DMS114 treated with DMSO at 0.1 percent for 48 hours (cell line): ENCODE results near the gene INPP5A.

ENCODE experiments used
- DNase-seq: peaks from one replicate; lab custom pipeline; 2025; ENCODE audit not compliant: unreplicated experiment; lab: John Stamatoyannopoulos, UW

INPP5A gene

DNA sequence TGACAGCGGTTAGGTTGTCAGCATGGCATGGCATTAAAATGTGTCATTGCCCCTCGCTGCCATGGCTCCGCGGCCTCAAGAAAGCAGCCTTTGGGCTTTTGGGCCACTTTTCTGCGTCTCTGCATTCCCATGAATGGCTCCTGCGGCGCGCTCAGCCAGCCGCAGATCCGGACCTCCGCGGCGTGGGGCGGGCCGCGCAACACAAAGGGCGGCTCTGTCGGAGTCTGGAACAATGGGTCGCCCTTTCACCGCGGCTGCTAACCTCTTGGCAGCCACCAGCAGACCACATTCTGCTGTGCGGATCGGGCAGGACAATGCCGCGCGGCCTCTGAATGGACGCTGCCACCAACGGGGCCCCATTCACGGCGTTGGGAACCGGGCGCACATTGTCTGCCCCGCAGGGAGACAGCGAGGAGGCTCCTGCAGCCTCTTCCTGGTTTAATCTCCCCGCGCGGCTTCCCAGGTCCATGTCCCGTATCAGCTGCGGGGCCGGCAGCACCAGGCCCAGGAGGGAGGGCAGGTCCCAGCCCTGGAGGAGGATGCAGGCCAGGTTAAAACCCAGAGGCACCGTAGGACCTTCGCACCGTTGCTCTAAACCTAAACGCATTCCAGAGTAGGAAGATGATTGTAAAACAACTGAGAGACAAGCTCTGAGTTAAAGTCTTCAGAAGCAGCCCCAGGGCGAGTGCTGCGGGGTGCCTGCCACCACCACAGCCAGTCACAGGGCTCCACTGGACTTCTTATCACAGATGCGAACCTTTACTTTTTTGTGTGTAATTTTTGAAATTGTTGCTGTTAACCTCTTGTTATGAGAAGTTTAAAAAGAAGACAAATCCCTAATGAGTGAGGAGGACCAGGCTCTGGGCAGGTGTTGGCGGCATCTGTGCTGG lies 176.8 kb downstream of the INPP5A start:
- DNase-seq: no peak

DNA sequence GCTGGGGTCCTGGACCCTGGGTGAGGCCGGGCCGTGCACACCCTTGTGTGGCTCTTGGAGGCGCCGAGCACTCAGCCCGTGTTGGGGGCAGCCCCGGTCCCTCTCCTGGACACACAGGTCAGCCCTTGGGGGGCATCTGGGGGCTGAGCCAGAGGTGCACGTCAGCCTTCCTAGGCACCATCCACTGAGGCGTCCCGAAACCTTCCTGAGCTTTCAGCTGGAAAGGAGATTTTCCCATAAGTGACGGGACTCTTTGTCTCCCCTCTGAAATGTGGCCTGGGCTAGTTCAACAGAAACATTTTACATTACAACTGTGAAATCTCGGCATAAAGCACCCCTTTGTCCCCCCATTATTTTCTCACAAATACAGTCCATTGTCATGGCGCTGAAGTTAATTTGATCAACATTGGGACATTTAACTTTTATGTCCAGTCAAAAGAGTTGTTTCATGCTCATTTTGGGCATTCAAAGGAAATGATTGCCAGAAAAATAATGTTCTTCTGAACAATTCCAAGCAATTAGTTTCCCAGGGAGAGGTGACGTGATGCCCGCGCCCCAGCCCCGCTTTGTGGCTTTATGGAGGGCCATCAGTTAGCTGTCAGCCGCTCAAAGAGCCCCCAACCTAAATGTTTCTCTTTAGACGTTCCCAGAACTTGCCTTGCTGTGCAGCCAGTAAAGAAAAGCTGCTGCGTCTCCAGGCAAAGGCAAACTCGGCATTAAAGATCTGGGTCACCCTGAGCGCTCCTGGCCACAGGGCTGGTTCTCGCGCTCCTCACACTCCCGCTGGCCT lies 177.6 kb downstream of the INPP5A start:
- DNase-seq: no peak

DNA sequence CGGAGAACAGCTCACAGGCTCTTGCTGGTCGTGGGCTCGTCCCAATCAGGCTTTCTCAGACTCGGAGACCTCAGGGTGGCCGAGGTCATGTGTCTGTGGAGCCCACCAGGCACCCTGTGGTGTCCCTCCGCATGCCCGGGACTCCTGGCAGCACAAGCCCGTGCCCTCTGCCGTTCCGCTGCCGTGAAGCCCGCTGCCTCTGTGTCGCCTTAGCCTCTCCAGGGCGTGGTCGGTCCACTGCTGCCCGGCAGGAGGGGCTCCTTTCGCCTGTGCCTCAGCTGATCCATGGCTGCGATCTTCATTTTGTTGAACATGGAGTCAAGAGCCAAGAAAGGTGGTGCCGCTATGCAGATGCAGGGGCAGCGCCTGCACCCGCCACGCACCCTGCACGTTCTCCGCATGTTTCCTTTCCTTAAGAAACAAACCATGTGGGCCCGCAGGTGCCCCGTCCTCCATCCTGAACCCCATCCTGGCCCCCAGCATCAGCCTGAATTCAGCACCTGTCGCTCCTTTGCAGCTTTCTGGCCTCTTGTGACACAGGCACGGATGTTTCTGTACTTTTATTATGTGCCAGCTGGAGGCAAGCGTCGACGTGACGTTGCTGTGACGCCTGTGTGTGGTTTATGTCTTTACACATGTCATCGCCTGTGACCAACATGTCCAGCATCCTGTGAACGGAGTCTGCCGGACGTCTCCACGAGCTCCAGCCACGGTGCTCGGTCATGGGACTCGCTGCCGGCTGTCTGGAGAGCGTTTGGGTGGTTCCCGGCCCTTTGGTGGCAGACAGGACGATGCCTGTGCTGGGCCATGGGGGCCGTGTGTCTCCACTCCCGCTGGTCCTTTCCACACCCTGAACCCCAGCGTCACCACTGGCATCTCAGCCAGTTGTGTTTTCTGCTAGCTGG lies 178.4 kb downstream of the INPP5A start:
- no peak for DNase-seq

DNA sequence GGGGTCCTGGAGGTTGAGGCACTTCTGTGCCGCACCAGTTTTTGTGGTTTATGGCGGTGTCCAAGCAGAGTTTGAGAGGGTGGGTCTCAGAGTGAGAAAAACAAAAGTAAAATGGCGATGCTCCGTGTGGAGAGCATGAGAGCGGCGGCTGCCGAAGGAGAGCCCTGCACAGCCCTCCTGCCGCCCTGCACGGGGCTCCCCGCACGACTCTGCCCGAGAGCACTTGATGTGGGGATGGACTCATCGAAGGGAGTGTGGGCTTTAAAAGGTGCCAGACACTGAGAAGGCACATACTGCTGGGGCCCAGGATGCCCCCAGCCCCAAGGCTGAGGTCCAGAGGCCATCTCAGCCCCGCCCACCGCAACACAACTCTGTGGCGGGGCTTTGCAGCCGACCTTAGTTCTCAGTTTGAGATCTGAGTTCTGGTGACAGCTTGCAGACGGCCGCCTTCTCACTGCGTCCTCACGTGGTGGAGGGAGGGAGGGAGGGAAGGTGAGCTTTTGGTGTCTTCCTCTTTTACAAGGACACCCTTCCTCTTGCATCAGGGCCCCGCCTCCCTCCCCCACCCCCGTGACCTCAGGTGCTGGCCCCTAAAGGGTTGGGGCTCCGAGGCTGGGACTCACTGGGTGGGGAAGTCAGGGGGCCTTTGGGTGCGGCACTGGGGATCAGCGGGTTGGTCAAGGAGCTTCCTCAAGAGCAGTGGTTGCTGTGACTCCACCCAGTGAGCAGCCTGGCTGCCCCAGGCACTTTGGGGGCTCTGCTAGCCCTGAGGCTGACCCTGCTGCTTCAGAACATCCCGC lies 179.3 kb downstream of the INPP5A start:
- no peak for DNase-seq

DNA sequence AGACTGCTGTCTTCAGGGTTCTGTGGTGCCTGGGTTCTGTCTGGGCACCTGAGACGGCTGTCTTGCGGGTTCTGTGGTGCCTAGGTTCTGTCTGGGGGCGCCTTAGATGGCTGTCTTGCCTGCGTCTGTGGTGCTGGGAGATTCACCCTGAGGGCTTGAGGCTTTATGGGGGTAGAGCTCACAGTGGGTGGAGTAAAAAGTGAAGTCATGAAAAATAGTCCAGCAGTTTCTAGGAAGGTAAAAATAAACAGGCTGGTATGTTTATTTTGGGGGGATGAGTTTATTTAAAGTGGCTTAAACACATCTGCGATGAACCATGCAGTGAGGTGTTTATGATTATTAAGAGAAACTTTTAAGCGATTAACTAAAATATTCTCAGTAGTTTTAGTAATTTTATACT lies 184.1 kb downstream of the INPP5A start:
- DNase-seq: no peak

DNA sequence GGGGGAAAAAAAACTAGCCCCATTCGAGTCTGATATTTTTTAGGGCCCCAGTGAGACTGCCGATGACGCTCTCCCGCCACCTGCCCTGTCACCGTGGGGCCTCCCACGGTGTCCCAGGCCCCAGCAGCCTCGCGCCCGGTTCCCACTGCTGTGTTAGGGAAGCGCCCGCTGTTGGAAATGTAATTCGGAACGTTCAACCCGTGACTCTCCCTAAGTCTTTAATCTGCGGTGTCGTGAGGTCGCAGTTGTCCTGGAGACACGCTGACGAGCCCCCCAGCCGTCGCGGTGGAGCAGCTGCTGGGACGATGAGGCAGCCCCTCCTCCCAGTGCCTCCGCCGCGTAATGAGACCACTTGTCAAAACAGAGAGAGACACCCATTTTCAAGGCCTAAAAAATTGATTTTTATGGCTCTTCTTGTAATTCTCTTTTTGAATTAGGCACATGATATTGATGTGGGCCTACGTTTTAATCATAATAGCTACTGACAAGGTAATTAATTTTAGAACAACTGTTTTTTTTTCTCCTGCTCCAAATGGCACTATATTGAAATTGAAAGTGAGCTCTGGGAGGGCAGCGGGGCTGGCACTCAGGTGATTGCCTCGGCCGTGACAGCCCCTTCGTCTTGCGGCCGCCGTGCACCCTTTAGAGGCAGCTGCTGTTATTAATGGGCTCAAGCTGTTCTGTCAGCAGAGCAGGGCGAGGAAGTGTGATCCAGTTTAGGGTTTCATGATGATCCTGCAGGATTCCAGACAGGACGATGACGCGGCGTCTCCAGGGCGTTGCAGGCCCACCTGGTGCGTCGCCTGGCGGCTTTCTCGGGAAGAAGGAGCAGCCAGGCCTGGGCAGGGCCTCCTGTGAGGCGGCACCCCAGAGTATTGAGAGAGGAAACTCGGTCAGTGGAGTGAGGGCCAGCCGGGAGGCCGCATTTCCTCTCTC lies 185.1 kb downstream of the INPP5A start:
- DNase-seq: no peak

DNA sequence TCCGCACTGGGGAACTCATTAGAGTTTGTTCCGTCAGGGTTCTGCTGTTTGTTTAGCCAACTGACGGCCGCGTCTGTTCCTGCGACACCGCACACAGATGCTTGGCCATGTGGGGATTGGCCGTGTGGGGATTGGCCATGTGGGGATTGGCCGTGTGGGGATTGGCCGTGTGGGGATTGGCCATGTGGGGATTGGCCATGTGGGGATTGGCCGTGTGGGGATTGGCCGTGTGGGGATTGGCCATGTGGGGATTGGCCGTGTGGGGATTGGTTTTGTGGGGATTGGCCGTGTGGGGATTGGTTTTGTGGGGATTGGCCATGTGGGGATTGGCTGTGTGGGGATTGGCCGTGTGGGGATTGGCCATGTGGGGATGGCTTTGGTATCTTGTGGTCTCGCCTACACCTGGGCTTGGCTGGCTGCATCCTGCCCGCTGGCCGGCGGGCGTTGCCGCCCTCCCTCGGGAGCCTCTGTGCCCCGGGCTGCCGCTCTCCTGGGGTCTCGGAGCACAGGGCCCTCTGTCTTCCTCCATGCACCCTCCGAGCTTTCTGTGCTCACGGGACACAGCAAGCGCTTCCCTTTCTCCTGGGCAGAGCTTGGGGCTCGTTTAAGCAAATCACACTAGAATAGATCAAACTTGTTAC lies 185.9 kb downstream of the INPP5A start:
- DNase-seq: no peak

DNA sequence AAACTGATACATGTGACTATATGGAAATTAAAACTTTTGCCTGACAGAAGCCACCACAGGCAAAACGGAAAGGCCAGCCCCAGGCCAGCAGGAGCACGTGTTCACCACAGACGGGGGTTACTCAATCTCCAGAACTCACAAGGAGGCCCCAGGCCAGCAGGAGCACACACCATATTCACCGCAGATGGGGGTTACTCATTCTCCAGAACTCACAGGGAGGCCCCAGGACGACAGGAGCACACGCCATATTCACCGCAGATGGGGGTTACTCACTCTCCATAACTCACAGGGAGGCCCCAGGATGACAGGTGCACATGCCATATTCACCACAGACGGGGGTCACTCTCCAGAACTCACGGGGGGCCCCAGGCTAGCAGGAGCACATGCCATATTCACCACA lies 186.9 kb downstream of the INPP5A start:
- no peak for DNase-seq

DNA sequence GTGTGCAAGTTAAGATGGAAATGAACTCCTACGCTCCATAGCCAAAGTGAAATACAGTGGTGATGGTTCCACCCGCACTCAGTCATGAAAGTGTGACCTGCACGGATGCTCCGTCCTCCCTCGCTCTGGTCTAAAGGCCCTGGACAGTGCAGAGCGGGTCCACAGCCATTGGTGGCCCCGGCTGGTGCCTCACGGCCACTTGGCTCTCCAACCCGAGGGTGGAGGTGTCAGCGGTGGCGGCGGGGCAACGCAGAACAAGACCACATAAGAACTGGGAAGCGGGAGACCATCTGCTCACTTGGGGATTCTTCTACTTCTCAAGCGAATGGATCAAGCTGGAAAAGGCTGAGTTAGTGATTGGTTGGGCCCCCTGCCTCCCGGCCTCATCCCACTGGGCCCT lies 187.6 kb downstream of the INPP5A start:
- DNase-seq: no peak

DNA sequence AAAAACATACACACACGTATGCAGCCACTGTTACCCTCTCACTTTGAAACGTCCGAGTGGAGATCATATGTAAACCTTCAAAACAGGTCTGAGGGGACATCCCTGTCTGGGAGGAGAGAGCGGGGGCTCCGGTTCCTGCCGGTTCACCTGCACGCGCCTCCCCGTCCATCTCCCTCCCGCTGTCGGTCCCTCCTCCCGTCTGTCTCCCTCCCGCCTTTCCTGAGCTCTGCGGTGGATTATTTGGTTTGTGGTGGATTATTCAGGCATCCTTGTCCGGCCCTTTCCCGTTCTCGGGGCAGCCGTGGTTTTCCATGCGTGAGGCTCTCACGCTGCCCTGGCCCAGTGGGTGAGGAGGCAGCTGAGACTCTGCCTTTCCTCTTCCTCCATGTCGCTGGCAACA lies 188.6 kb downstream of the INPP5A start:
- no peak for DNase-seq

DNA sequence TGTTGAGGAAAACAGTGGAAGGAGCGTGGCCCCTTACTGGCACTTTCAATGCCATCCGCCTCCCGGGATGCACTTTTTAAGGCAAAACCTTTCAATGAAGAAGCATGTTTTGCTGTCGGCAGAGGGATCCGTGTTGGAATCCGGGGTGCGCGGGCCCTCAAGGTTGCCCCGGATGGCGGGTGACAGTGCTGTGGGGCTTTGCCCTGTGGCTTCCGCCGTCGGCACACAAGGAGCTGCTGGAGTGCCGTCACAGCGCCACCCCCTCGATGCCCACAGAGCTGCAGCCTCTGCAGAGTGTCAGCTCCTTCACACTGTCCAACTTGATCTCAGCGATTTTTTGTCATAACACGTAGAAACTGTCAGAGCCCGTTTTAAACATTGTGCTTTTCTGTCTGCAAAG lies 189.4 kb downstream of the INPP5A start:
- DNase-seq: no peak

DNA sequence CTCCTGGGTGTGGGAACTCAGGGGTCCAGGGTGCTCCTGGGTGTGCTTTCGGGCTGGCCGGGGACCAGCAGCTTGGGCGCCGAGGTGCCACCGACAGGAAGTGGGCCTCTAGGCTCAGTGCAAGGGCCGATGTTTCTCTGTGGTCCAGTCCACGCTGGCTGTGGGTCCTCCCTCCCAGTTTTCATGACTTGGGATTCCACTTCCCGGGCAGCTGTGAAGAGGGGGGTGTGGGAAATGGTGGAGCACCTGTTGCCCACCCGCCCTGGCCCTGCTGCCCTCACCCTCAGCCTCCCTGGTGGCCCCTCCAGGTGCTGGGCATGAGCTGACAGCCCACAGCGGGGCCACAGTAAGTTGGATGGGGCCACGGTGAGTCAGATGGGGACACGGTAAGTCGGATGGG lies 189.8 kb downstream of the INPP5A start:
- no peak for DNase-seq

DNA sequence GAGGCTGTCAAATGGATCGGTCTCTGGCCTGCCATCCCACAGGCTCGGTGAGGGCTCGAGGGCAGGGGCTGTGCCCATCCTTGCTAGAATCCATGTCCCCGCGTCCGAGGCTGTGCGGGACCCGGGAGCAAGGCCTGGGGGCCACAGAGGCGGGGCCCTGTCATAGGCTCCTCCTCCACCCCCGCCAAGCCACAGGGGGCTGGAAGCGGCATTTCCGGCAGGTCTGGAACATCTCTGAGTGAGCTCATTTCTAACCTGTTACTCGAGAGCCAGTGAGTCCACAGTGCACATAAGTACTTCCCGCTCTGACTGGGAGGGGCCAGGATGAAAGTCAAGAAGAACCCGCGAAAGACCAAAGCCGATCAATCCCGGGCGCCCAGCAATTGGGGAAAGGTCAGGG lies 190.7 kb downstream of the INPP5A start:
- DNase-seq: no peak

DNA sequence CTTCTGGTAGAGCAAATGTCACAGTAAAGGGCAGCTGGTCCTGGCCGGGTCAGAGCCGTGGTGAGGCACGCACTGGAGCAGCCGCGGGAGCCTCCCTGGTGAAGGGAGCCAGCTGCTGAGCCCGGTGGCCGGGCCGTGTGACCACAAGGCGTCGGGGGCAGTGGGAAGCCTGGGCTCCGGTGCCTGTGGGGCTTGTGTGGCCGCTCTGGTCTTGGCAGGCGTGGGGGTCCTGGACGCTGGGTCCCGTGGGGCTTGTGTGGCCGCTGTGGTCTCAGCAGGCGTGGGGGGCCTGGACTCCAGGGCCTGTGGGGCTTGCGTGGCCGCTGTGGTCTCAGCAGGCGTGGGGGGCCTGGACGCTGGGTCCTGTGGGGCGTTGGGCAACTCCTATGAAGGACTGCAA lies 191.2 kb downstream of the INPP5A start:
- DNase-seq: no peak

DNA sequence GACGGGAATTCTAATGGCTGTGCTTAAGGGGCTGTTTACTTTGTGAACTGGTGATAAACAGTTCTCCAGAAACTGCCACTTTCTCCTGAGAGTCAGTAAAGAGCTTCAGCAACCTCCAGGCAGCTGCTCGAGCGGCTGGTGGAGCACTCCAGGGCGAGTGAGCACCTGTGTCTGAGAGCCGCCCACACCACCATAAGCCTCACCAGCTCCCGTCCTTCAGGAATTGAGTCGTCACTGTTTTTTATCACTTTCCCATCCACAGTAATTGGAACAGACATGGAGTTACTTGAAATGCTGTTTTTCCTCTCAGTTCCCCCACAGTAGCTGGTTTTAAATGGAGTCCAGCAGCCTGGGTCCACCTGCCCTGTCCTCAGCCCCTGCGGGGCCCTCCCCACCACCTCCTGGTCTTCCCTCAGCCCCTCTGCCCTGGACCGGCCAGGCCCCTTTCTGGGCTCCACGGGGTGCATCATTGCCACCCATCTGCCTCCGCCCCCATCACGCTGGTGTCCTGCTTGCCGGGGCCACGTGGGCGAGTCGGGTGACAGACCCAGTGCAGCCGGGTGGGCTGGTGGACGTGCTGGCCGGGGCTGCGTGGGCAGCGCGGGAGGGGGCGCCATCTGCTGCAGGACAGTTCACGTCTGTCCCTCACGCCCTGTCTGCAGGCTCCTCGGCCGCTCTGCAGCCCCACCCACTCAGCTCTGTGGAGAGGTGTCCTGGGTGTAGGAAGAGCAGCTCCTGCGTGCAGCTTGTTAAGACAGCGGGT lies 192.4 kb downstream of the INPP5A start:
- no peak for DNase-seq

DNA sequence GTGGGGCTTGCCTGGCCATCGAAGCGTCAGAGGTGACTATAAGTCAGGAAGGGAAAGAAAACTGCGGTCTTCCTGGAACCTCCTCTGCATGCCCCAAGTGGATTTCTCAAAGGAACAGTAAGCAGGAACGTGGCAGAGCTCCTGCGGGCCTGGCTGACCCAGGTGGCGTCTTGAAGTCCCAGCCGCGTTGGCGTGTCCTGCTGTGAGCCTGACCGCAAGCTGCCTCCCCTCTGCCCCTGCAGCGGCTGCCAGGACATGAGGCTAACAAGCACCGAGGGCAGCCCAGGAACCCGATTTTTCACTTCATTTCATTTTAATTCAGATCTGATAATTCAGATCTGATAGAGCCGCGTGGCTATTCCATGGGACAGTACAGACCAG lies 193.0 kb downstream of the INPP5A start:
- DNase-seq: no peak

DNA sequence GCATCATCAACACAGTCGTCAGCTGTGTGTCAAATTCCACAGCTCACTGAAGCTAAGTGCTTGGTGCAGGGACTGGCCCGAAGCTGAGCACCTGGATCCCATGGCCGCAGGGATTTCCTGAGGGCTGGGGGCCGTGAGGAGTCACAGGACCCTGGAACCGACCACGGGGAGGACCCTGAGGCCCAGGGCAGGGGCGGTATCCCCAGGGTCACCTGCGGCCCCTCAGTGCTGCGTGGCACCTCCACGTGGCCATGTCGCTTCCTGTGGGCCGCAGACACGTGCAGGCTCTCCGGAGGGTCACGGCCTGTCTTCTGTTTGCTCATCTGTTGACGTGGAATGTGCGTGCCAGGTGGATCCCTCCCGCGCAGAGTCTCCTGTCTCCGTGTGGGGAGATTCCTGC lies 194.9 kb downstream of the INPP5A start:
- no peak for DNase-seq

DNA sequence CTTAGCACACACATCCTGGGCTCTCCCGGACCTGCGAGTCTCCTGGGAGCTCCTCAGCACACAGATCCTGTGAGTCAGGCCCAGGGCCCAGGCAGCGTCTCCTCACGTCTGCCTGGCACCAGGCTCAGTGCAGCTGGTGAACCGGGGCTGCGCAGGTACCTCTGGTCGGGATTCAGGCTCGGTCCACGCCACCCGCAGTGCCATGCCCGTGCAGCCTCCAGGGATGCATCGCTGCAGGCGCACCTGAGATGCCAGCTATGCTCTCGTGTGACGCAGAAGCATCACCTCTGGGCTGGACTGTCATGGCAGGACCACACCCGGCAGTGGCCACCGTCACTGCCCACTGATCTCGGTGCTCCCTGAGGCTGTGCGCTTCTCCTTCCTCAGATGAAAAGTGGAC lies 196.3 kb downstream of the INPP5A start:
- no peak for DNase-seq
